GM23338 (cell line): ENCODE data around the gene SORCS2. TPM values are rescaled to one million over a fixed set of nuclear protein-coding genes. Genes with fewer than 3 reads are reported as not detected.

Experiments used
- ATAC-seq: fragments of 200-7000 bp; cut with Tn5 transposase; 3 replicates; pipeline ENCODE4 v1.9.1; 2020
- DNase-seq: peaks from one replicate; pipeline ENCODE4 v3.0.0-alpha.2; 2015; ENCODE audit warnings: low spot score
- H2AFZ ChIP-seq: fragments of 200-600 bp; sonication (generic); 2 replicates; pipeline ENCODE4 v1.8.0; 2016; ENCODE audit warnings: antibody characterized with exemption, mild to moderate bottlenecking, moderate library complexity
- H3F3A ChIP-seq: fragments of 200-600 bp; sonication (generic); replicated peaks from 2 replicates; pipeline ENCODE4 v1.8.0; 2017; ENCODE audit warnings: antibody characterized with exemption, mixed run types, low read depth
- H3K27ac ChIP-seq: fragments of 200-600 bp; sonication (generic); 2 replicates; pipeline ENCODE4 v1.6.1; 2016; ENCODE audit warnings: low read depth
- H3K27me3 ChIP-seq: fragments of 200-600 bp; sonication (generic); 2 replicates; pipeline ENCODE4 v1.8.0; 2016; ENCODE audit warnings: mild to moderate bottlenecking, mixed run types, moderate library complexity; ENCODE audit not compliant: insufficient read depth
- H3K36me3 ChIP-seq: fragments of 200-600 bp; sonication (generic); 2 replicates; pipeline ENCODE4 v1.8.0; 2016; ENCODE audit warnings: mild to moderate bottlenecking; ENCODE audit not compliant: insufficient read depth
- H3K4me1 ChIP-seq: fragments of 200-600 bp; sonication (generic); 2 replicates; pipeline ENCODE4 v1.8.0; 2016; ENCODE audit warnings: mild to moderate bottlenecking, moderate library complexity; ENCODE audit not compliant: insufficient read depth
- H3K4me2 ChIP-seq: fragments of 200-600 bp; sonication (generic); 2 replicates; pipeline ENCODE4 v1.7.1; 2017; ENCODE audit warnings: mixed run types
- H3K4me3 ChIP-seq: fragments of 200-600 bp; sonication (generic); 2 replicates; pipeline ENCODE4 v1.6.1; 2016; ENCODE audit warnings: mixed run types
- H3K79me2 ChIP-seq: fragments of 200-600 bp; sonication (generic); replicated peaks from 2 replicates; pipeline ENCODE4 v1.8.0; 2017; ENCODE audit warnings: mild to moderate bottlenecking; ENCODE audit not compliant: insufficient read depth
- H3K9me2 ChIP-seq: fragments of 200-600 bp; sonication (generic); 2 replicates; pipeline ENCODE4 v1.8.0; 2017; ENCODE audit not compliant: insufficient read depth
- H4K20me1 ChIP-seq: fragments of 200-600 bp; sonication (generic); replicated peaks from 2 replicates; pipeline ENCODE4 v1.8.0; 2017; ENCODE audit warnings: mild to moderate bottlenecking; ENCODE audit not compliant: insufficient read depth
- H3K27ac Mint-ChIP-seq: 2 replicates; pipeline ENCODE4 v1.8.0; 2020; ENCODE audit warnings: inconsistent platforms, mild to moderate bottlenecking, moderate library complexity, mixed read lengths
- H3K27me3 Mint-ChIP-seq: 3 replicates; pipeline ENCODE4 v1.8.0; 2022; ENCODE audit warnings: low read depth, mild to moderate bottlenecking, moderate library complexity, mixed read lengths, inconsistent platforms; ENCODE audit not compliant: insufficient read depth, poor library complexity
- H3K36me3 Mint-ChIP-seq: 3 replicates; pipeline ENCODE4 v1.8.0; 2021; ENCODE audit warnings: low read depth, mild to moderate bottlenecking, inconsistent platforms, moderate library complexity, mixed read lengths
- H3K4me1 Mint-ChIP-seq: 3 replicates; pipeline ENCODE4 v1.8.0; 2020; ENCODE audit warnings: mild to moderate bottlenecking, inconsistent platforms, mixed read lengths
- H3K4me3 Mint-ChIP-seq: 3 replicates; pipeline ENCODE4 v1.8.0; 2021; ENCODE audit warnings: moderate library complexity, mild to moderate bottlenecking, inconsistent platforms, mixed read lengths
- H3K9me3 Mint-ChIP-seq: 3 replicates; pipeline ENCODE4 v1.8.0; 2020; ENCODE audit warnings: moderate library complexity, mild to moderate bottlenecking, inconsistent platforms, mixed read lengths
- CREB1 ChIP-seq: fragments of 250-450 bp; sonication (Bioruptor Pico); IDR thresholded peaks from 2 replicates; pipeline ENCODE4 v1.5.0; 2020; ENCODE audit warnings: low read depth, mild to moderate bottlenecking, moderate library complexity
- CTCF ChIP-seq, 2 experiments: fragments of 200-600 bp in 1 of 2; sonication (generic) in 1 of 2; conservative IDR thresholded peaks; 2 replicates each; pipeline versions ENCODE4 v1.5.1 to v1.6.1; 2016 to 2017; ENCODE audit warnings: antibody characterized with exemption in 2 of 2, low read depth in 2 of 2, mild to moderate bottlenecking in 2 of 2, moderate library complexity in 1 of 2
- ETS1 ChIP-seq: IDR thresholded peaks from 2 replicates; pipeline ENCODE4 v1.6.1; 2016; ENCODE audit warnings: antibody characterized with exemption
- EZH2 ChIP-seq: fragments of 200-600 bp; sonication (generic); IDR thresholded peaks from one replicate; pipeline ENCODE4 v1.8.0; 2017; ENCODE audit warnings: antibody characterized with exemption, mild to moderate bottlenecking, low read depth; ENCODE audit not compliant: unreplicated experiment
- EZH2phosphoT487 ChIP-seq: fragments of 200-600 bp; sonication (generic); IDR thresholded peaks from one replicate; pipeline ENCODE4 v1.8.1; 2018; ENCODE audit warnings: antibody characterized with exemption; ENCODE audit not compliant: unreplicated experiment
- JUNB ChIP-seq: IDR thresholded peaks from one replicate; pipeline ENCODE4 v1.6.1; 2016; ENCODE audit warnings: antibody characterized with exemption; ENCODE audit not compliant: unreplicated experiment
- NANOG ChIP-seq: IDR thresholded peaks from 2 replicates; pipeline ENCODE4 v1.6.1; 2016; ENCODE audit warnings: antibody characterized with exemption, borderline replicate concordance
- POLR2AphosphoS5 ChIP-seq: IDR thresholded peaks from 2 replicates; pipeline ENCODE4 v1.6.1; 2016; ENCODE audit warnings: antibody characterized with exemption, low read depth
- REST ChIP-seq: IDR thresholded peaks from one replicate; pipeline ENCODE4 v1.6.1; 2018; ENCODE audit warnings: antibody characterized with exemption; ENCODE audit not compliant: unreplicated experiment
- STAT1 ChIP-seq: IDR thresholded peaks from one replicate; pipeline ENCODE4 v1.6.1; 2016; ENCODE audit warnings: antibody characterized with exemption; ENCODE audit not compliant: unreplicated experiment
- ZNF114 ChIP-seq: fragments of 250-450 bp; sonication (Bioruptor Pico); IDR thresholded peaks from 2 replicates; pipeline ENCODE4 v1.5.0; 2020; ENCODE audit warnings: mild to moderate bottlenecking, moderate library complexity
- ZNF331 ChIP-seq: fragments of 250-450 bp; sonication (Bioruptor Pico); IDR thresholded peaks from 2 replicates; pipeline ENCODE4 v1.5.0; 2020; ENCODE audit warnings: low read depth, mild to moderate bottlenecking, moderate library complexity
- polyA plus RNA-seq: library from polyadenylated mRNA; unstranded; fragments of >200 nt; fragmentation: Nextera tagmentation; extraction: Ambion mirVana; gene quantifications from 2 replicates; pipeline ENCODE4 v1.2.1, GENCODE V29; 2016
- total RNA-seq: library from RNA; depleted of rRNA; stranded (reverse); fragments of >200 nt; shearing (Covaris generic); gene quantifications from 2 replicates; pipeline ENCODE4 v1.2.3, GENCODE V29; 2014
- TF ChIP-seq, protein P1 (sequence below): fragments of 250-450 bp; sonication (Bioruptor Pico); IDR thresholded peaks from 2 replicates; pipeline ENCODE4 v1.5.0; 2020; ENCODE audit warnings: mild to moderate bottlenecking, moderate library complexity

The SORCS2 gene
- total and polyA plus RNA-seq, 2 experiments from 2014 or later = 0.47 to 2.4 TPM

DNA sequence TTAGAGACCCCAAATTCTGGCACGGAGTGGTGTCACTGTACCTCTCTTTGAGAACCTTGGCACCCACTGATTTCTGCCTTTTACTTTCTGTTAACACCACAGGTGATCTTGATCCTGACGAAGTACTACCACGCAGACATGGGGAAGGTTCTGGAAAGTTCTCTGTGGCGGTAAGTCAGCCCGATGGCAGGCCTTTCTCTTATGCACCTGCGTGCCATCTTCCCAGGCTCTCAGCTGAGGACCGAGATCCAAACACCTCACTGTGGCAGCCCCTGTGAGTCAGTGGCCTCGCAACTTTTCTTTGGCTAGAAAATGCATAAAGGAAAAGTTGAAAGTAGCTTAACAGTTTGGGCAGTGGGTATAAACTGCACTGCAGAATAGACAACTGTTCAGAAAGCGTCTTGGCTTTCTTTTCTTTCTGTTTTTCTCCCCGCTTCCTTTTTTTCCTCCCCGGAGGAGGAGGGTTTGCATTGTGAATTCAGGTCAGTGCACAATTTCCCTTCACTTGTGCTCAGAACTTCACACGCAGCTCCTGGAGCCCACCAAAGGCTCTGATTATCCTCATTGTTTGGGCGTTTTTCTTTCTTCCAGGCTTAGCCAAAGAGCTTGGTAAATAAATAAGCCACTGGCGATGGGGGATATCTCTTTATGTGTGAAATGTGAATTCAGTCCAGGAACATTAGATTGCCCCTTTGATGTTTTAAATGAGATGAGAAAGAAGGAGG lies 204.0 kb downstream of the SORCS2 start:
- ATAC-seq = no peak
- Histone ChIP-seq H3F3A (no peaks in the 10 kb centered on the region), H3K4me2 (no peak overlapping the region), H4K20me1 (no peaks in the 10 kb centered on the region), H2AFZ (no peak overlapping the region), H3K4me3 (no peak overlapping the region), H3K4me1 (no peaks in the 10 kb centered on the region), H3K9me2 (0 out of 2 replicates have a peak, but pooled peaks cover 4% of the 10 kb centered on the region), H3K27me3 (no peaks in the 10 kb centered on the region), H3K27ac (no peak overlapping the region), H3K79me2 (no peaks in the 10 kb centered on the region), H3K36me3 (no peaks in the 10 kb centered on the region)
- no peak overlapping the region for H3K27ac Mint-ChIP-seq
- H3K36me3 Mint-ChIP-seq = no peaks in the 10 kb centered on the region; the same call in 2 of the 3 replicates
- peaks cover 19% of the 10 kb centered on the region for H3K27me3 Mint-ChIP-seq
- H3K4me3 Mint-ChIP-seq = no peak overlapping the region
- TF ChIP-seq CTCF (conservative IDR thresholded peaks at IDR 0.05; ENCODE audit: low read depth in 2 of 2) (no peak), ZNF114 (CRISPR knock-in tag) (no peak), EZH2 (no peak), STAT1 (no peak), ZNF331 (no peak), REST (no peak), CREB1 (CRISPR knock-in tag) (no peak), JUNB (no peak), EZH2phosphoT487 (no peak), NANOG (no peak), ETS1 (no peak), POLR2AphosphoS5 (no peak)
- TF ChIP-seq, protein P1, sequence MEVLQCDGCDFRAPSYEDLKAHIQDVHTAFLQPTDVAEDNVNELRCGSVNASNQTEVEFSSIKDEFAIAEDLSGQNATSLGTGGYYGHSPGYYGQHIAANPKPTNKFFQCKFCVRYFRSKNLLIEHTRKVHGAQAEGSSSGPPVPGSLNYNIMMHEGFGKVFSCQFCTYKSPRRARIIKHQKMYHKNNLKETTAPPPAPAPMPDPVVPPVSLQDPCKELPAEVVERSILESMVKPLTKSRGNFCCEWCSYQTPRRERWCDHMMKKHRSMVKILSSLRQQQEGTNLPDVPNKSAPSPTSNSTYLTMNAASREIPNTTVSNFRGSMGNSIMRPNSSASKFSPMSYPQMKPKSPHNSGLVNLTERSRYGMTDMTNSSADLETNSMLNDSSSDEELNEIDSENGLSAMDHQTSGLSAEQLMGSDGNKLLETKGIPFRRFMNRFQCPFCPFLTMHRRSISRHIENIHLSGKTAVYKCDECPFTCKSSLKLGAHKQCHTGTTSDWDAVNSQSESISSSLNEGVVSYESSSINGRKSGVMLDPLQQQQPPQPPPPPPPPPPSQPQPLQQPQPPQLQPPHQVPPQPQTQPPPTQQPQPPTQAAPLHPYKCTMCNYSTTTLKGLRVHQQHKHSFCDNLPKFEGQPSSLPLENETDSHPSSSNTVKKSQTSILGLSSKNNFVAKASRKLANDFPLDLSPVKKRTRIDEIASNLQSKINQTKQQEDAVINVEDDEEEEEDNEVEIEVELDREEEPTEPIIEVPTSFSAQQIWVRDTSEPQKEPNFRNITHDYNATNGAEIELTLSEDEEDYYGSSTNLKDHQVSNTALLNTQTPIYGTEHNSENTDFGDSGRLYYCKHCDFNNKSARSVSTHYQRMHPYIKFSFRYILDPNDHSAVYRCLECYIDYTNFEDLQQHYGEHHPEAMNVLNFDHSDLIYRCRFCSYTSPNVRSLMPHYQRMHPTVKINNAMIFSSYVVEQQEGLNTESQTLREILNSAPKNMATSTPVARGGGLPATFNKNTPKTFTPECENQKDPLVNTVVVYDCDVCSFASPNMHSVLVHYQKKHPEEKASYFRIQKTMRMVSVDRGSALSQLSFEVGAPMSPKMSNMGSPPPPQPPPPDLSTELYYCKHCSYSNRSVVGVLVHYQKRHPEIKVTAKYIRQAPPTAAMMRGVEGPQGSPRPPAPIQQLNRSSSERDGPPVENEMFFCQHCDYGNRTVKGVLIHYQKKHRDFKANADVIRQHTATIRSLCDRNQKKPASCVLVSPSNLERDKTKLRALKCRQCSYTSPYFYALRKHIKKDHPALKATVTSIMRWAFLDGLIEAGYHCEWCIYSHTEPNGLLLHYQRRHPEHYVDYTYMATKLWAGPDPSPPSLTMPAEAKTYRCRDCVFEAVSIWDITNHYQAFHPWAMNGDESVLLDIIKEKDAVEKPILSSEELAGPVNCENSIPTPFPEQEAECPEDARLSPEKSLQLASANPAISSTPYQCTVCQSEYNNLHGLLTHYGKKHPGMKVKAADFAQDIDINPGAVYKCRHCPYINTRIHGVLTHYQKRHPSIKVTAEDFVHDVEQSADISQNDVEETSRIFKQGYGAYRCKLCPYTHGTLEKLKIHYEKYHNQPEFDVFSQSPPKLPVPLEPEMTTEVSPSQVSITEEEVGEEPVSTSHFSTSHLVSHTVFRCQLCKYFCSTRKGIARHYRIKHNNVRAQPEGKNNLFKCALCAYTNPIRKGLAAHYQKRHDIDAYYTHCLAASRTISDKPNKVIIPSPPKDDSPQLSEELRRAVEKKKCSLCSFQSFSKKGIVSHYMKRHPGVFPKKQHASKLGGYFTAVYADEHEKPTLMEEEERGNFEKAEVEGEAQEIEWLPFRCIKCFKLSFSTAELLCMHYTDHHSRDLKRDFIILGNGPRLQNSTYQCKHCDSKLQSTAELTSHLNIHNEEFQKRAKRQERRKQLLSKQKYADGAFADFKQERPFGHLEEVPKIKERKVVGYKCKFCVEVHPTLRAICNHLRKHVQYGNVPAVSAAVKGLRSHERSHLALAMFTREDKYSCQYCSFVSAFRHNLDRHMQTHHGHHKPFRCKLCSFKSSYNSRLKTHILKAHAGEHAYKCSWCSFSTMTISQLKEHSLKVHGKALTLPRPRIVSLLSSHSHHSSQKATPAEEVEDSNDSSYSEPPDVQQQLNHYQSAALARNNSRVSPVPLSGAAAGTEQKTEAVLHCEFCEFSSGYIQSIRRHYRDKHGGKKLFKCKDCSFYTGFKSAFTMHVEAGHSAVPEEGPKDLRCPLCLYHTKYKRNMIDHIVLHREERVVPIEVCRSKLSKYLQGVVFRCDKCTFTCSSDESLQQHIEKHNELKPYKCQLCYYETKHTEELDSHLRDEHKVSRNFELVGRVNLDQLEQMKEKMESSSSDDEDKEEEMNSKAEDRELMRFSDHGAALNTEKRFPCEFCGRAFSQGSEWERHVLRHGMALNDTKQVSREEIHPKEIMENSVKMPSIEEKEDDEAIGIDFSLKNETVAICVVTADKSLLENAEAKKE (CRISPR knock-in tag) = no peak
- peaks cover 3% of the 10 kb centered on the region; the same call in 1 of the 3 replicates for H3K4me1 Mint-ChIP-seq
- peaks cover 2% of the 10 kb centered on the region; the same call in 2 of the 3 replicates for H3K9me3 Mint-ChIP-seq
- DNase-seq = no peak
